ENCODE results near the gene SERPIND1. TPM values are rescaled to one million over a fixed set of nuclear protein-coding genes. Genes with fewer than 3 reads are reported as not detected.
A peak's percentile ranks its signal among the peaks of the same experiment; 100 is the strongest.

Gene SERPIND1
- total RNA-seq, 2 donors from 2014 or later: 0.32 TPM; not detected in 1

DNA sequence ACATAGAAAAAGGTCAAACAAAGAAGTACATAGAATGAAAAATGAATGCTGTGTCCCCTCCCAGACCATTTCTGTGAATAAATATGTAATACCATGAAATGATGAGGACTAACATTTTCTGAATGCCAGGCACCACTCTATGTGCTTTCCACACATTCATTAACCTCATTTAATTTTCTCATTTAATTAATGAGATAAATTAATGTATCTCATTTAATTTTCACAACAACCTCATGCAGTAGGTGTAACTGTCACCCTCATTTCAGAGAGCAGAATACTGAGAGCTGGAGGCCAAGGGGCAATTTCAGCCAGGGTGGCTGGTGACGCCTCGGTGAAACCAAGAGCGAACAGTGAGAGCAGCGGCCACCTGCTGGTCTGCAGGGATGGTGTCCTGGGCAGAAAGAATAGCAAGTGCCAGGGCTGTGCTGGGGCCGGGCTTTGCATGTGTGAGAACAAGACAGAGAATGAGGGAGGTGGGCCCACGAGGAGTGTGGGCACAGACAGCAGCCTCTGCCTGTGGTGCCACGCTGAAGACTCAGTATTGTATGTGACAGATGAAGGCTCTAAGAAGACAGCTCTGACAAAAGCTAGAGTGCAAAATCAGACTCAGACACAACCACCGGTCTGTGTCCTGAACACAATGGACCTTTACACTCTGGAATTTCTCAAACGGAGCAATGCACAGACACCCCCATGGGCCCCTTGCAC lies 1.8 kb upstream of the SERPIND1 start:
- H3K4me3 ChIP-seq: no peak overlapping the region
- TF ChIP-seq CTCF (IDR thresholded peaks at IDR 0.05): no peak
- H3K36me3 ChIP-seq: no peaks in the 10 kb centered on the region
- no peak overlapping the region for H3K9ac ChIP-seq (ENCODE audit: low read depth in 2 of 2, low read length in 2 of 2)
- no peak for DNase-seq
- intact Hi-C loops (cut with DNase I): no loop called here
- no peaks in the 10 kb centered on the region for H3K9me3 ChIP-seq
- H3K27ac ChIP-seq: no peak overlapping the region
- no peaks in the 10 kb centered on the region for H3K4me1 ChIP-seq
- no peaks in the 10 kb centered on the region for H3K27me3 ChIP-seq

GRCh38 chr22:20774882-20775281 lies 969 bp downstream of the SERPIND1 start:
- no peak for DNase-seq
- Histone ChIP-seq H3K9me3 (no peaks in the 10 kb centered on the region), H3K9ac (ENCODE audit: low read depth in 2 of 2, low read length in 2 of 2) (no peak overlapping the region), H3K4me1 (no peaks in the 10 kb centered on the region), H3K4me3 (no peak overlapping the region), H3K27me3 (no peaks in the 10 kb centered on the region), H3K27ac (no peak overlapping the region), H3K36me3 (no peaks in the 10 kb centered on the region)
- intact Hi-C loops (cut with DNase I): no loop called here
- no peak for TF ChIP-seq CTCF (IDR thresholded peaks at IDR 0.05)

GRCh38 chr22:20775342-20775895 lies 1.5 kb downstream of the SERPIND1 start:
- no peaks in the 10 kb centered on the region for H3K9me3 ChIP-seq
- TF ChIP-seq CTCF (IDR thresholded peaks at IDR 0.05): no peak
- DNase-seq: no peak

DNA sequence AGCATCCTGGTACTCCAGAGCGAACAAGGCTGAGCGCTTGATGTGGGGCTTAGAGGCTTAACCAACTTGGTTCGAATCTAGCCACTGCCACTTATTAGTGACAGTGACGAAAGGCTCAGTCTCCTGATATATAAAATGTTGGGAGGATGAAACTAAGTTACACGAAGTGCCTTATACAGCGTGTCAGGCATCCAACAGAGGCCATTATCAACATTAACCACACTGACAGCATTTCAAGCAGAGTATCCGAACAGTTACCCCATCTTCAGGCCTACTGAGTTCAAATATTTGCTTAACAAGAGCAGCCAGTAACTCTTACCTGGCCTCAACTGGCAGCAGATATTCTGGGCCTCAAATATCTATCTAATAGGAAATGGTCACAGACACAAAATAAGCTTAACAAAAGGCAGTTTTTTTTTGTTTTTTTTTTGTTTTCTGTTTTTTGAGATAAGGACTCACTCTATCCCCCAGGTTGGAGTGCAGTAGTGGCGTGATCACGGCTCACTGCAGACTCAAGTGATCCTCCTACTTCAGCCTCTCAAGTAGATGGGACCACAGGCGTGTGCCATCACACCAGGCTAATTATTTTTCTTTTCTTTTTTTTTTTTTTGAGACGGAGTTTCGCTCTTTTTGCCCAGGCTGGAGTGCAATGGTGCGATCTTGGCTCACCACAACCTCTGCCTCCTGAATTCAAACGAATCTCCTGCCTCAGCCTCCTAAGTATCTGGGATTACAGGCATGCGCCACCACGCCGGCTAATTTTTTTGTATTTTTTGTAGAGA lies 2.9 kb downstream of the SERPIND1 start:
- no peak for DNase-seq
- Histone ChIP-seq H3K9me3 (no peaks in the 10 kb centered on the region), H3K27me3 (no peaks in the 10 kb centered on the region), H3K36me3 (no peaks in the 10 kb centered on the region), H3K9ac (ENCODE audit: low read depth in 2 of 2, low read length in 2 of 2) (no peak overlapping the region), H3K4me1 (no peaks in the 10 kb centered on the region), H3K4me3 (no peak overlapping the region), H3K27ac (peak overlapping the region; percentile 64)
- no peak for TF ChIP-seq CTCF (IDR thresholded peaks at IDR 0.05)
- intact Hi-C loops (cut with DNase I): no loop called here

More at GRCh38 chr22:20775342-20775895, 1.5 kb downstream of the SERPIND1 start:
- H3K9ac ChIP-seq (ENCODE audit: low read depth in 2 of 2, low read length in 2 of 2): no peak overlapping the region
- no peaks in the 10 kb centered on the region for H3K4me1 ChIP-seq
- no peak overlapping the region for H3K4me3 ChIP-seq
- H3K27me3 ChIP-seq: no peaks in the 10 kb centered on the region
- H3K36me3 ChIP-seq: no peaks in the 10 kb centered on the region
- no peak overlapping the region for H3K27ac ChIP-seq
- intact Hi-C loops (cut with DNase I): no loop called here

DNA sequence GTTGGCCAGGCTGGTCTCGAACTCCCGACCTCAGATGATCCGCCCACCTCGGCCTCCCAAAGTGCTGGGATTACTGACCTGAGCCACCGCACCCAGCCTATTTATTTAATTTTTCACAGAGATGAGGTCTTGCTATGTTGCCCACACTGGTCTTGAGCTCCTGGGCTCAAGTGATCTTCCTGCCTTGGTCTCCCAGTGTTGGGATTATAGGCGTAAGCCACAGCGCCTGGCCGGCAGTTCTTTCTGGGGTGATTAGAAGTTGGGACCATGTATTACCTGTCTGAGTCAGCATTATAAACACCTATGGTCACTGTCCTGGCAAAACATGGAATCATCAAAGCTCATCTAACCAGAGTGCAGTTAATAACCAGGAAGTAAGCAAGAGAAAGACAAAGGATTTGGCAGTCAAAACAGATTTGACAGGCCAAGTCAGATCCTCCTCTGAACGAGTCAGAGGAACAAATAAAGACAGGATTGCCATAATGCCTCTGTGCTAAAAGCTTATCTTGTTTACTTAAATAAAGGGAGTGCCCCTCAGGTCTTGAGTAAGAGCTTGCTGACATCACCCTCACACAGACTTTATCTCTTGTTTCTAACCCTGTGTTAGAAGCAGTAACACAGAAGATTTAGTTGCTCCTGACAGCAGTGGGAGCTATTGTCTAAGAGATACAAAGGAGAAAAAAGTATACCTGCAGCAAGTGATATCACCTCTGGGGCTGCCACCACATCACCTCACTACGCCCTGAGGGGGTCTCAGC lies 3.7 kb downstream of the SERPIND1 start:
- no peak for TF ChIP-seq CTCF (IDR thresholded peaks at IDR 0.05)
- DNase-seq: peak; percentile 43
- Histone ChIP-seq H3K27ac (peak overlapping the region; percentile 64), H3K9ac (ENCODE audit: low read depth in 2 of 2, low read length in 2 of 2) (peak overlapping the region in 1 of 2 donors; percentile 9), H3K27me3 (no peaks in the 10 kb centered on the region), H3K9me3 (no peaks in the 10 kb centered on the region), H3K4me1 (no peaks in the 10 kb centered on the region), H3K4me3 (no peak overlapping the region), H3K36me3 (no peaks in the 10 kb centered on the region)
- intact Hi-C loops (cut with DNase I): no loop called here

All from colonic mucosa (tissue), 4 donors.